GM23248 (cell line): ENCODE measurements around the gene ZKSCAN7.

Source experiments
- EZH2 ChIP-seq: fragments of 200-600 bp; sonication (generic); IDR thresholded peaks from 2 replicates; pipeline ENCODE4 v1.6.1; 2018; ENCODE audit warnings: antibody characterized with exemption, mild to moderate bottlenecking; ENCODE audit not compliant: insufficient read depth, poor library complexity, severe bottlenecking
- EZH2phosphoT487 ChIP-seq: fragments of 200-600 bp; sonication (generic); IDR thresholded peaks from 2 replicates; pipeline ENCODE4 v1.6.1; 2018; ENCODE audit warnings: antibody characterized with exemption, moderate library complexity, mild to moderate bottlenecking, low read depth; ENCODE audit not compliant: insufficient read depth

DNA sequence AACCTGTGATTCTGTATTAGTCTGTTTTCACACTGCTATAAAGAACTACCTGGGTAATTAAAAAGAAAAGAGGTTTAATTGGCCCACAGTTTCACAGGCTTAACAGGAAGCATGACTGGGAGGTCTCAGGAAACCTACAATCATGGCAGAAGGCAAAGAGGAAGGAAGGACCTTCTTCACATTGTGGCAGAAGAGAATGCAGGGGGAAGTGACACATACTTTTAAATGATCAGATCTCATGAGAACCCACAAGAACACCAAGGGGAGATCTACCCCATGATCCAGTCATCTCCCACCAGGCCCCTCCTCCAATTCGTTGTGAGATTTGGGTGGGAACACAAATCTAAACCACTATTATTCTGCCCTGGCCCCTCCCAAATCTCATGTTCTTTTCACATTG lies 6.1 kb downstream of the ZKSCAN7 start:
- TF ChIP-seq EZH2 (no peak), EZH2phosphoT487 (no peak)
